Right cardiac atrium (tissue), 5 donors: ENCODE data around the gene SPPL2C. TPM values are rescaled to one million over a fixed set of nuclear protein-coding genes. Genes with fewer than 3 reads are reported as not detected.
"Not testable (repeated sequence)": the region's sequence is repeated elsewhere in the genome, so short reads cannot be mapped to it uniquely, and the experiment has no call there.

Source experiments
- ATAC-seq, 2 donors: fragments of 200-7000 bp; cut with Tn5 transposase; one replicate each; pipeline versions ENCODE4 v1.8.0 to v1.9.1; 2020; ENCODE audit warnings: moderate library complexity in 2 of 2, mild to moderate bottlenecking in 1 of 2
- DNase-seq, 3 donors: peaks; one replicate each; pipeline ENCODE4 v3.0.0-alpha.2; 2020
- H3K27ac ChIP-seq: one replicate; pipeline ENCODE4 v1.5.1; 2013; ENCODE audit warnings: mild to moderate bottlenecking, low read length, control low read depth, moderate library complexity
- H3K27me3 ChIP-seq: one replicate; pipeline ENCODE4 v1.6.1; 2013; ENCODE audit not compliant: control insufficient read depth, insufficient read depth
- H3K4me1 ChIP-seq: one replicate; pipeline ENCODE4 v1.6.1; 2013; ENCODE audit warnings: low read length; ENCODE audit not compliant: control insufficient read depth, insufficient read depth
- H3K4me3 ChIP-seq: one replicate; pipeline ENCODE4 v1.5.1; 2013; ENCODE audit warnings: low read length, control low read depth
- H3K9me3 ChIP-seq: one replicate; pipeline ENCODE4 v1.6.1; 2013; ENCODE audit warnings: low read length; ENCODE audit not compliant: control insufficient read depth
- WGBS: extraction: QIAGEN DNeasy Blood & Tissue Kit; methylation state at CpG from one replicate; pipeline ENCODE4 v1.1.7; 2013; 5-methylcytosine and 5-hydroxymethylcytosine counted together
- intact Hi-C, 4 donors: fragments of 100-400 bp; cut with DNase I; formaldehyde crosslinking; loops; one replicate each; pipeline versions ENCODE4 v1.11.0 to v1.14.0; 2022 to 2023
- polyA plus RNA-seq: library from polyadenylated mRNA; stranded (reverse); fragments of 200-250 nt; gene quantifications from one replicate; pipeline ENCODE4 v1.2.3, GENCODE V29; 2013
- total RNA-seq, 4 donors: library from RNA; stranded (reverse); fragmentation: NEBNext Ultra II Directional; extraction: Animal tissue kit (Norgen Biotek cat#: 25700); gene quantifications; one replicate each; pipeline ENCODE4 v1.2.1, GENCODE V29; 2021
- donor health status: healthy with polysubstance abuse.
- donor health status: DM: no; HTN: yes; CAD: no.
- donor health status: DM: no; HTN: no; CAD: no.
- donor health status: DM: no; HTN: yes; CAD: no; lungs with severe emphysema.
- donor health status: DM: yes; HTN: yes; CAD: no.

The SPPL2C gene
- total and polyA plus RNA-seq, 5 donors = not detected

GRCh38 chr17:45851022-45851421 lies 6.3 kb downstream of the SPPL2C start:
- no peak overlapping the region for H3K4me3 ChIP-seq
- no peaks in the 10 kb centered on the region for H3K9me3 ChIP-seq
- DNase-seq = no peak
- H3K27ac ChIP-seq = no peak overlapping the region
- no peak for ATAC-seq
- 83% methylated on average over 6 of the region's 6 CpGs for WGBS
- no peaks in the 10 kb centered on the region for H3K27me3 ChIP-seq
- no peaks in the 10 kb centered on the region for H3K4me1 ChIP-seq
- intact Hi-C loops = no loop called here

GRCh38 chr17:45851464-45851863 lies 6.8 kb downstream of the SPPL2C start:
- intact Hi-C loops = no loop called here
- H3K4me1 ChIP-seq = no peaks in the 10 kb centered on the region
- no peaks in the 10 kb centered on the region for H3K9me3 ChIP-seq
- DNase-seq (no peak), ATAC-seq (no peak)
- no peaks in the 10 kb centered on the region for H3K27me3 ChIP-seq
- 37% methylated on average over 8 of the region's 8 CpGs for WGBS
- H3K4me3 ChIP-seq = no peak overlapping the region
- H3K27ac ChIP-seq = no peak overlapping the region

GRCh38 chr17:45851873-45852272 lies 7.2 kb downstream of the SPPL2C start:
- Histone ChIP-seq H3K4me3 (no peak overlapping the region), H3K9me3 (no peaks in the 10 kb centered on the region), H3K4me1 (no peaks in the 10 kb centered on the region), H3K27me3 (no peaks in the 10 kb centered on the region), H3K27ac (no peak overlapping the region)
- 77% methylated on average over 1 of the region's 1 CpG for WGBS
- no peak for ATAC-seq
- no peak for DNase-seq
- intact Hi-C loops = no loop called here

- H3K4me3 ChIP-seq = no peak overlapping the region
- no peaks in the 10 kb centered on the region for H3K9me3 ChIP-seq
- DNase-seq (peak in 2 of 3 donors; percentile 47 to 77), ATAC-seq (no peak)
- H3K27ac ChIP-seq = no peak overlapping the region
- intact Hi-C loops = no loop called here
- H3K27me3 ChIP-seq = no peaks in the 10 kb centered on the region
- 25% methylated on average over 12 of the region's 12 CpGs for WGBS
- no peaks in the 10 kb centered on the region for H3K4me1 ChIP-seq
Observed at GRCh38 chr17:45852535-45853297, 8.0 kb downstream of the SPPL2C start.

- no peaks in the 10 kb centered on the region for H3K27me3 ChIP-seq
- 78% methylated on average over 9 of the region's 9 CpGs for WGBS
Observed at GRCh38 chr17:45854209-45854608, 9.5 kb downstream of the SPPL2C start.

GRCh38 chr17:45855691-45856336 lies 11.1 kb downstream of the SPPL2C start:
- no peak overlapping the region for H3K4me3 ChIP-seq
- no peaks in the 10 kb centered on the region for H3K4me1 ChIP-seq
- no peak for DNase-seq
- WGBS = 61% methylated on average over 2 of the region's 2 CpGs
- no peak overlapping the region for H3K27ac ChIP-seq
- ATAC-seq = no peak
- H3K27me3 ChIP-seq = no peaks in the 10 kb centered on the region
- H3K9me3 ChIP-seq = no peaks in the 10 kb centered on the region
- intact Hi-C loops = no loop called here

More at GRCh38 chr17:45854209-45854608, 9.5 kb downstream of the SPPL2C start:
- Histone ChIP-seq H3K4me1 (no peaks in the 10 kb centered on the region), H3K27ac (no peak overlapping the region), H3K9me3 (no peaks in the 10 kb centered on the region), H3K4me3 (no peak overlapping the region)
- no peak for ATAC-seq
- intact Hi-C loops = no loop called here
- no peak for DNase-seq

GRCh38 chr17:45857977-45858708 lies 13.5 kb downstream of the SPPL2C start:
- intact Hi-C loops = no loop called here
- WGBS = 30% methylated on average over 10 of the region's 10 CpGs
- Histone ChIP-seq H3K27me3 (no peaks in the 10 kb centered on the region), H3K9me3 (no peaks in the 10 kb centered on the region), H3K4me1 (no peaks in the 10 kb centered on the region), H3K4me3 (no peak overlapping the region), H3K27ac (no peak overlapping the region)
- DNase-seq = peak in 2 of 3 donors; percentile 37 to 69
- peak; percentile 14 to 43 for ATAC-seq

- Histone ChIP-seq H3K27me3 (no peaks in the 10 kb centered on the region), H3K27ac (no peak overlapping the region), H3K4me3 (no peak overlapping the region), H3K9me3 (no peaks in the 10 kb centered on the region), H3K4me1 (no peaks in the 10 kb centered on the region)
- no peak for DNase-seq
- intact Hi-C loops = no loop called here
- ATAC-seq = no peak
- WGBS = 75% methylated on average over 7 of the region's 7 CpGs
Observed at GRCh38 chr17:45861165-45861564, 16.5 kb downstream of the SPPL2C start.

GRCh38 chr17:45862127-45862526 lies 17.4 kb downstream of the SPPL2C start:
- DNase-seq, ATAC-seq, H3K27me3 ChIP-seq, H3K9me3 ChIP-seq, H3K27ac ChIP-seq, H3K4me3 ChIP-seq, H3K4me1 ChIP-seq, intact Hi-C loops: not testable (repeated sequence)
- WGBS = 86% methylated on average over 9 of the region's 9 CpGs

- Histone ChIP-seq H3K4me1 (no peaks in the 10 kb centered on the region), H3K9me3 (no peaks in the 10 kb centered on the region), H3K27ac (no peak overlapping the region), H3K4me3 (no peak overlapping the region), H3K27me3 (no peaks in the 10 kb centered on the region)
- no peak for DNase-seq
- 48% methylated on average over 6 of the region's 6 CpGs for WGBS
- intact Hi-C loops = no loop called here
- ATAC-seq = no peak
Observed at GRCh38 chr17:45863857-45864654, 19.4 kb downstream of the SPPL2C start.
